ENCODE data around the gene SOBP.
"Not testable (repeated sequence)": the region's sequence is repeated elsewhere in the genome, so short reads cannot be mapped to it uniquely, and the experiment has no call there.

The SOBP gene

DNA sequence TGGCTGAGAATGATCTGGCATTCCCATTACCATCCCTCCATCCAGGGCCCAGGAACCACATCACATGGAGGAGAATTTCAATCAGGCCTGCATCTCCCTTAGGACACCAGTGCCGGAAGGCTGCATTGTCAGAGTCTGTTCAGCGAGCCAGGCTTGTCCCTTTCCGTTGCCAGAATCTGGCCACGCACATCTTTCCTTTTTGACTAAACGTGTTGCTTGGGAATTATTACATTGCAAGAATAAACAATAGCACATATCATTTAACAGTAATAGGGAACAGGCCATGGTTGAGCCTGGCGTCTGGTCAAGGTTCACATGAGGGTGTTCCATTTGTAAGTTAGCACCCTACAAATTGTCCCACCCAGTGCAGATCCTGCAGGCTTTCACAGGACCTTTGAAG, 42.8 kb downstream of the SOBP start:
- no peak for DNase-seq

DNA sequence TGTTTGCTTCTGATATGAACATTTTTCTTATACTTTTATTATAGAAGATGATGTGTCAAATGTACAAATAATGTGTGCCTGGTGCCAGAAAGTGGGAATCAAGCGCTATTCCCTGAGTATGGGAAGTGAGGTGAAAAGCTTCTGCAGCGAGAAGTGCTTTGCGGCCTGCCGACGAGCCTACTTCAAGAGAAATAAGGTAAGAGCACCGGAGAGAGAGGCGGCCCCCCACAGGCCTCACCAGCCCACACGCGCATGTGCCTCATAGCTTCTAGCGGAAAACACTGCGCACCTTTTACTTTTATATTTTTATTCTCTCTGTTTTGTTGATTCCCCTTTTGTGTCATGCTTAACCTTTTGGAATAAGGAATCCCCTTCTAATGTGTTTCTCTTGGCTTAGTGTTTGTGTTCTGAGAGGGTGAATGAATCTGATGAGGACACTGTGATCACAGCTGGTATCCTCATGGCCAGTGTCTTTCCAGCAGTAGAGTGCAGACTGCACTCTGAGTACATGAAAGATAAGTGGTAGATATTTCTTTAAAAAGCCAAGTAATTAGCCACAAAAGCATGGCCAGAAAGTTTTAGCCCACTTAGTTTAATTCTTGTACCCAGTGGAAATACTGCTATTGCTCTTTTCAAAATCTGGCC, 43.6 kb downstream of the SOBP start:
- DNase-seq: no peak

DNA sequence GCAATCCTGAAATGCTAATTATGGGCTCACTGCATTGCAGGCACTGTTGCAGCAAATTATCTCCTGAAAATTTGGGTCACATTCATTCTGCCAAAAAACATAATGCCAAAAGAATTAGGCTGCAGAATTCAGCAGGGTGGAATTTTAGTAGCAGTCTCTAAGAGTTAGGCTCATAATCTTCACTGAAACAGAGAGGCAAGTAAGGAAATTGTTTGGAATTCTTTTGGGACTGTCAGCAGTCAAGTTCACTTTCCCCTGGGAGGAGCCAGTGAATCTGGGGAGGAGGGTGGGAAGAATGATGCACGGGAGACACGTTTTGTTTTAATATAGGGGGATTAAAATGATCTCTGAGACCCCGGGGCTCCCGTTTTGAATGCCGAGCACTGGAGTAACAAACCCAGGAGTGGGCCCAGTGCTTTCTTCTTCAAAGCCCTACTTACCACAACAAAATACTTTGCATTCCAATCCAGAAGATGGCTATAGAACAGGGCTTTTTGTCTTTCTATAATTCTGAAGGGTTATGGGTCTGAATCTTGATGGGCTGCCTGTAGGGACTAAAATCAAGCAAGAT, 44.7 kb downstream of the SOBP start:
- DNase-seq: no peak

DNA sequence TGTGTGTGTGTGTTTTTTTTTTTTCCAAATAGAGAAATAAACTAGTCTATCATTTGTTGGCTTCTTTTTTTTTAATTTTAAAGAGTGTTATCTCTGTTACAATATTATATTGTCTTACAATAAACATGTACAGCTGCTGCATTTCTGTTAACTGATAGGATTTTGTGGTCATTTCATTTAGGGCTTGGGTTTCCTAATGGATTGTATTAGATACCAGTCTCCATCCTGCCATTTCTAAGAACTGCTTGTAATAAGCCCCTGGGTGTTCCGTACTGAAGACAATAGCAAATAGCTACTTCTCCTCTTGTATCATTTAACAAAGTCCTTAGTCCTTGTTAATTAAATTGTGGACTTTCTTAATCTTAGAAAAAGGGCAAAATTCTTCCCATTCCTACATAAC, 45.7 kb downstream of the SOBP start:
- no peak for DNase-seq

DNA sequence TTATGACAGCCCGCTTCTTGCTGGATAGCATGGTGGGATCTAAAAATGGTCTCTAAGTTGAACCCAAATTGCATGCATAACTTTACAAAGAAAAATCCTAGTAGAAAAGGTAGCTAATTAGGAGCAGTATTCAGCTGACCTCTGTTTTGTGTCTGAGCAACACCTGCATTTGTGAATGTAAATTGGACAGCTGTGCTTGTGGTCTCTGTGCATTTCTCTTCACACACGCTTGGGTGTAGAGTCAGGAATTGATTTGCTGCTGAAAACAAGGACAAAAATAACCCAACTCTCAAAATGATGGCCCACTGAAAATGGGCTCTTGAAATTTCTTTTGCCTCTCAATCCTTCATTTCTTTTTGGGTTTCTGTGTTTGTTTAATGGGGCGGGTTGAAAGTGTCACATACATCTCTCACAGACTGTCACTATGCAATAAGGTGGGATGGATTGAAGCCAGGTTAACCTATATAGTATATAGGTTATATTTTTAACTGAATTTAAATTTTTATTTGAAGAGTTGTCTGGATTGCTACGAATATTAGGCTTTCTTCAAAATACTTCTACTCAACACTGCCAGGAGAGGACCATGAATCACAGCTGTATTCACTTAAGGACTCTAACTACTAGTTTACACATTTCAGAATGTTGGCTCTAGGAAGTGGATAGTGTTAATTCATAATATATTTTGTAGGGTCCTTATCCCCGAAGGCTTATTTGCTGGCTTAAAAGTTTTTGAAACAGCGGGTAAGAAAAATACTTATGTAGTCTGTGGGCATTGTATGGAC, 46.5 kb downstream of the SOBP start:
- no peak for DNase-seq

DNA sequence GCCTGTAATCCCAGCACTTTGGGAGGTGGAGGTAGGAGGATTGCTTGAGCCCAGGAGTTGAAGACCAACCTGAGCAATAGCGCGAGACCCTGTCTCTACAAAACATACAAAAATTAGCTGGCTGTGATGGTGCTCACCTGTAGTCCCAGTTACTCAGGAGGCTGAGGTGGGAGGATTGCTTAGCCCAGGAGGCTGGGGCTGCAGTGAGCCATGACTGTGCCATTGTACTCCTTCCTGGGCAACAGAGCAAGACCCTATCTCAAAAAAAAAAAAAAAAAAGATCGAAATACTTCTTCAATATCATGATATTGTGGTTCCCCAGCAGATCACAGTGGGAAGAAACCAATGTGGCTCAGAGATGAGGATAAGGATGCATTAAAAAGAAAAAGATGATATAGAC, 47.6 kb downstream of the SOBP start:
- no peak for DNase-seq

DNA sequence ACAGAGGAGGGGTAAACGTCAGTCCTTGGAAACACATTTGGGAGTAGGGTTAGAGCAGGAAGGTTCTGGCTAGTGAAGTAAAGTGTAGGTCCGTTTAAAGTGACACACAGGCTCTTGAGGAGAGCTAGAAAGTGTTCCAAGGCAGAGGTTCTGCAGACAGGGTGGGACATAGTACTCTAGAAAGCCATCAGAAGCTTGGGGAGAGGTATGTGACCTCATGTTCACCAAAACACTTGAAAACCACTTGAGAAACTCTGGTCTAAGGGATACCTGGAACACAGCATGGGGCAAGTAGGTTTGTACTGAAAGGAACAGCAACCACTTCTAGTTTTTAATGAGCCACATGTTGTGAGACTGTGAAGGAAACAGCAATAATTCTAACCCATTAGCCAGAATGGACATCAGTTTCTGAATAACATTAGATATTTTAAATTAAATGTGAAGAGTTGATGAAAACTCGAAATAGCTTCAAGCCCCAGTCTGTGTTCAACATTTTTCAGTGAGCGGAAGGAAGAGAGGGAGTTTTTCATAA, 49.0 kb downstream of the SOBP start:
- no peak for DNase-seq

DNA sequence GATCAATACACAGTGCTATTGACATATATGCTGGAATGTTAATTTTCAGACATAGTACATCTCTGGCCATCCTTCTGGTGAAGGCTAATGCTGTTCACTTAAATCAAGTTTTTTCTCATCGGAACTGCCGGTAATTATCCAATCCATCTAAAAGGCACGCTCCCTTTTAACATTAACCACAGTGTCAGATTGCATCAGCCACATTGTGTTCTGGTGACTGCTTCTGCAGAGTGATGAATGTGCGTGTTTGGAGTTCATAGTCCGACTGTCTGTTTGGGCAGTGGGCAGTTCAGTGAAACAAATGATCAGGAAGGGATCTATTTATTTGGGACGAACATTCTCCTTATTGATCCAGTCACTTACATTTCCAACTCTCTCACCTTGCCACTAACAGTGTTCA, 49.5 kb downstream of the SOBP start:
- no peak for DNase-seq

DNA sequence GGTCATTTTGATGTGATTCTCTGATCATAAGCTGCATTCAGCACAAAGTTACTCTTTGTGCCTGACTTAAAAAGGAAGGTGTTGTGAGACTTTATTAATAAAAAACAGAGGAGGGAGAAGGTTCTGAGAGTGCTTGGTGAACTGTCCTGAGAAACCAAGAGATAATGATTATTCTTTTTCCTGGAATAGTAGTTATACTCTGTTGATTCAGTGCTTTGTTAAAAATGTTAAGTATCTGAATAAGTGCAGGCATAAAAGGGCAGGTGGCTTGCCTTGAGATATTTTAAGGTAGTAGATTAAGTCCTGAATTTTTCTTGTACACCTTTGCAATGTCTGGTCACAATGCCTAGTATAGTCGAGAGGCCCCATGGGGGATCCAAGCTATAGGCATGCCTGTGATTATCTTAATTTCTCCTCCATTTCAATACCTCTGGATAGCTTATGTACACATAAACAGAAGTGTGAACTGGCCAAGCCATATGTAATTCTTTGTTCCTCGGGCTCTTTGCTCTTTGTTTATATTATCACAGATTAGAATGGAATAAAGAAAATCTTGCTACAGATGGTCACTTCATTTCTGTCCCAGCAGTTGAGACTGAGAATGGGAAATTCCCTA, 50.0 kb downstream of the SOBP start:
- DNase-seq: no peak

DNA sequence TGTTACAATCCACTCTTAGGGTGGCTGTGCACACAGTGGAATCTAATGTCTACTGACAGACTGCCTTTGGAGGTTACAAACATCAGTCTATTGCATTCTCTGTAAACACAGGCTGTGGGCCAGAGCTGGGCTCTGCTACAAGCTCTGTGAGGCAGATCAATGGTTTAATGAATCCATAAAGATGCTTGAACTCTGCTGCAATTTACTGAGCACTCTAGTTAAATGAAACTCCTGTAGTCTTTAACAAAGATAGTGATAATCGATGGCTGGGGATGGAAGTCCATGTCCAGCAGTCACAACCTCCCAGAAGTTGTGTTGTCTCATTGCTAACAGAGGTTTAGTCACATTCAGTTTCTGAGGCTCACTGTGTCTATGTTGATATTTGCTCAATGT, 50.5 kb downstream of the SOBP start:
- no peak for DNase-seq

DNA sequence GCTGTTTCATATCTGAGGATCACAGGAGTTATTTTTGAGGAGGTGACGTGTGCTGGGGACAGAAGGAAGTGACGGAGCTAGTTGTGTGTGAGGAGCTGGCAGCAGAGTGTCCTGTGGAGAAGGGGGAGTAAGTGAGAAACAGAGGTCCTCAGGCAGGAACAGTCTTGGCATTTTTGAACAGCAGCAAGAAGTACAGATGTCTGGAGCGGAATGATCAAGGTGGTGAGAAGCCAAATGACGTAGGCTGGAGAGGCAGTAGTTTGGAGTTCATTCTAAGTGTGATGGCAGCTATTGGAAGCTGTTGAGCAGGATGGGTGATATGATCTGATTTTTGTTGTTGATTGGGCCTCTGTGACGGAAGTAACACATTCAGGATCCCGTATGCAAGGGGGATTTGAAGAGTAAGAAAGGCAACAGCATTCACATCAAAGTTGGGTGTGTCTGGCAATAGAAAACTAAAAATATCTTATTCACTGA, 52.3 kb downstream of the SOBP start:
- no peak for DNase-seq

DNA sequence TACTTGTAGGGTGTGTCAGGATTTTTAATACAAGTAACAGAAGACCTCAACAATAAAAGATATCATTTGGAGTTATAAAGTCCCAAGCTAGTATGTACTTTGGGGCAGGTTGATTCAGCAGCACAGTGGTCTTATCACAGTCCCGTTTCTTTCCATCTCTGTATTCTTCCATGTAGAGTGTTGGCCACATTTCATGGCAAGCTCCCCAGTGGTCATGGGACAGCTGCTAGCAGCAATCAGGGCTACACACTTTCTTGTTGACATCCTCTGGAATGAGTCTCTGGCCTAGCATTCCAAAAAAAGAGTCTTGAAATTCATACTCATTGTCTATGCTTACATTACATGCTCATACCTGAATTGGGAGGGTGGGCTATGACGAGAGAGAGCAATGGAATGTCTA, 53.2 kb downstream of the SOBP start:
- no peak for DNase-seq

DNA sequence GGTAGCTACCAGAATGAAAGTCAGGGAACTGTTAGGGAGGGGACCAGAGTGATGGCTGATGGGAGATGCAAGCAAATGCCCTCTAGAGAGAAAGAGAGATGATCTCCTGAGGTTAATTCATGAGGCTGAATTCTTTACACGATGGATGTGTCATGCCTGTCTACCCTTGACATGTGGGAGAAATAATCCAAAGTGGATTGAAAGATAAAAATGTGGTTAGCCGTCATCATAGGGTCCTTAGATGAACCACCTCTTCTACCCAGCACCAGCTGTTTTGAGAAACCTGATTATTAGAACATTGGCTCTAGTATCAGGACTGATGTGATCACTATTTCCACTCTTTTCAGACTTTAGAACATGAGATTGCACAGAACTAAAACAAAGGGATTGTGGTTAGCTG, 53.6 kb downstream of the SOBP start:
- DNase-seq: no peak

DNA sequence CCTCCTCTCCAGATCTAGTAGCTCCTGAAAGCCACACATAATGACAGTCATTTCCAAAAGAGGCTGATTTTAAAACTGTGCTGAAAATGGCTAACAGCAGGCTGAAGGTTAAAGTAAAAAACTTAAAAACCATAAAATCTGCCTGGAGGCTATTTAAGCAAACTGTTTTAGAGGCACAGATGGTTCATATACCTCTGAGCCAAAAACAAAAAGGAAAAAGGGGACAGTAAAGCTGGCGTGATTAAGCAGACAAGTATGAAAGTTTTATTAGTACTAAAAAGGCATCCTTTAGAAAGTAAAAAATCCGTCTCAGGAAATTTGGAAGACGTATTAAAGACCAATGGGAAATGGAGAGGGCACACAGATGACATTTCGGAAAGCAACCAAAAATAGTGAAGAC, 55.8 kb downstream of the SOBP start:
- DNase-seq: no peak

DNA sequence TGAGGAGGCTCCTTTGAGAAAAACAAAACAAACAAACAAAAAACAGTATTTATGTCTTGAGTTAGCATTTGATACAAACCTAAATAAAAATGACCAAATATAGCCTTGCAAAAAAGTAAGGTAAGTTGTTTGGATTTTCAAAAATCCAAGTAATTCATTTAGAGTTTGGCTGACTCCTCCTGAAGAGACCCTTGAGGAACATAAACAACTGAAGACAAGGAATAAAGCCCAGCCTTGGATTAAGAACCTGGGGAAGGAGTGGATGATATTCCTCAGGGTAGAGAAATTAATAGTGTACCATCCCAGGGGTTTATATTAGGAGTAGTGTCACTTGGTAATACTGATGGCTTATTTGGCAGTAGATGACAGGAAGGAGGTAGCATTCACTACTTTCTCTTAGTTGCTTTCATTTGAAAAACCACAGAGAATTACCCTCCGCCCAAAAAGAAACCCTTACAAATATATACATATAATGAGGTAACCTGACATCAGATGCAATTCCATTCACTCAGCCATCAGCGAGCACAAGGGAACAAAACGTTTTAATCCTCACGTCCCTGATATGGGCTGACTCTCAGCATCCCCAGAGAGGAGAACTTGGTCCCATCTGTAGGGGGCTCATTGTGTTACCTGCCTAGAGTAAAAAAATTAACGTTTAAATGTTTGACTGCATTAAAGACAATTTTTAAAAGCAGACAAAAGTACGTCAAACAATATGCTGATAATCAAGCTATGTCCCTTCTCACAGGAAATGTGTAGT, 57.0 kb downstream of the SOBP start:
- DNase-seq: no peak

DNA sequence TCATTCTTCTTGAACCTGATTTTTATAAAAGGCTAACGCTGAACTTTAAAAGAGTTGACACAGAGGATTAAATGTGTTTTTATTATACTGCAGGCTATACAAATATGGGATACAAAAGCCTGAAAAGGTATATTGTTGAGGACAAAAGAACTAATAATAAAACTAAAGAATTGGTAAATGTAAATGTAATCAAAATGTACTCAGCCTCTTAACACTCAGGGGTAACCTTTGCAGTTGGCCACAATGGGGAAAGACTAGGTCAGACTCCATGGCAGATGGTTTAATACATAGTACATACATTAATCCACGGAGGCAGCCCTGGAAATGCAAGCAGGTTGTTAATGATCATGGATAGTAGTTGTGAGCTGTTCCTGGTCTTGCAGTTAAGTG, 57.5 kb downstream of the SOBP start:
- no peak for DNase-seq

DNA sequence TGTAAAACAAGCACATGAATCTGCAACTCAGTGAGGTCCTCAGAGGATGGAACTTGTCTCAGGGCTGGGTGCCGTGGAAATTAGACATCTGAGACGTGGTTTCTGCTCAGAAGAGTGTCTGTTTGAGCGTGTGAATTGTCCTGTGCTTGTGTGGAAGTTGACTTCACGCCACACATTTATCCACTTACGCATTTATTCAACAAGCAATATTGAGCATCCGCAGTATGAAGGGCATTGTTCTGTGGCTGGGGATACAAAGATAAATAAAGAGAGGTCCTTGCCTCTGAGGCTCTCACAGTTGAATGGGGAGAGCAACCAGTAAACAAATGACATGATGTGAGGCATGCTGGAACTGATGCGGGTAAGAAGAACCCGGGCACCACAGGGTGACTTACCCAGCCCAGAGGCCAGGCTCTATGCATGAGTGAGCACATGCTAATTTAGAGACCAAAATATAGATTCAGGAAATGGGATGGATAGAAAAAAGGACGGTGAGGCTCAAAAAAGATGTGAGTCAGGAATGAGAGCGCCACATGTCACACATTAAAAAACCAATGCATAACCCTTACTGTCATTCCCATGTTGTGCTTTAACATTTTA, 60.4 kb downstream of the SOBP start:
- no peak for DNase-seq

DNA sequence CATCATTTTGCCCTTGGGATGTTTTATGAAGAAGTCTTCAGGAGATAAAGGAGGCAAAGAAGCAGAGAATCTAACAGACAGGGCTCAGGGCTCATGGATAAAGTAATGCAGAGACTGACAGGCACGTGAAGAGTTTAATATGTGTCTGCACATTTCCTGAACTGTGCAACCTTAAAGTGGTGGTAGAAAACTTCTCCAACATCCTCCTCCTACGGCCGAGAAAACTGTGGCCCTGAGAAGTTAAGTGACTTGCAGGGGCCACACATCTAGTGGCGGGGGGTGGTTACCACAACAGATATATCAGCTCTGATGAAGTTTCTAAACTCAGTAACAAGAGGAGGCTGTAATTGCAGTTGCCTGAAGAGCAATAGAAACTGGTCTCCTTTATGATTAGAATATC, 61.0 kb downstream of the SOBP start:
- no peak for DNase-seq

DNA sequence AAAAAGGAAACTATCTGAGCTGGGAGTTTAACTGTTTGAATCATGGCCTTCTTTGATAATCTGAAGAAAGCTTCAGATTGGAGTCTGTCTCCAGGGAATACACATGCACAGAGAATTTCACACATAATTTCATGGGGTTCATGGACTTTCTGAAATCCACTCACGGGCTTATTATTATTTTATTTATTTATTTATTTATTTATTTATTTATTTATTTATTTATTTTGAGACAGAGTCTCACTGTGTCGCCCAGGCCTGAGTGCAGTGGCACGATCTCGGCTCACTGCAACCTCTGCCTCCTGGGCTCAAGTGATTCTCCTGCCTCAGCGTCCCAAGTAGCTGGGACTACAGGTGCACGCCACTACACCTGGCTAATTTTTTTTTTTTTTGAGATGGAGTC, 63.2 kb downstream of the SOBP start:
- not testable (repeated sequence) for DNase-seq

DNA sequence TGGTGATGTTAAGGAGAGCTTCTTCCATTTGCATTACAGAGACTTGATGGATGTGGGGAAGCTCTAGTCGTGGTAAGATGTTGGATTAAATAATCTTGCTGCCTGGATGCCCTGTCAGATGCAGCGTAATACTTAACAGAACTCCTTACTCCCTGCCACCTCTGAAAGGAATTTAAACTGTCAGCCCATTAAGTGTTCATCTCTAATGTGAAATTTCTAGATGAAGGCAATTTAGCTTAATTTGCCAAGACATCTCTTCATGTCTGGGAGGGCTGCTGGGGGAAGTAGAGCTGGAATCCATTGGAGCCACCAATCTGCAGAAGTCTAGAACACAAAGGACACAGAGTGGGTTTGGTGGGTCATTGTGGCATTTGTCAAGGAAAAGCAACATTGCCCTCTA, 64.4 kb downstream of the SOBP start:
- DNase-seq: no peak

DNA sequence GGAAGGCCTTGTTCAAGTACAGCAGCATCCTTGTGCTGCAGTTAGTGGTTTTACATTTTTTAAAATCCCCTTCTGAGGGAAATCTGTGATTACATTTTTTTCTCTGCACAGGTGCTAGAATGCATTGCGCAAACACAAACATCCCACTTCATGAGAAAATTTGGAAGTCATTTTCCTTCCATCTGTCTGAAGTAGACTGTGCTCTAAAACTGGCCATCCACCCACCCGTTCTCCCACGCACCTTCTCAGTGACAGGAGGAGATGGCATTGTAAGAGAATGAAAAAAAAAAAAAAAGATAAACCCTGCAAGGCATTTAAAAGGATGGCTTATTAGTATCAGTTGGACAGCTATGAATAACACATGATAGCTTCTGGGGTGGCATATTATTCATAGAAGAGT, 65.0 kb downstream of the SOBP start:
- DNase-seq: no peak

DNA sequence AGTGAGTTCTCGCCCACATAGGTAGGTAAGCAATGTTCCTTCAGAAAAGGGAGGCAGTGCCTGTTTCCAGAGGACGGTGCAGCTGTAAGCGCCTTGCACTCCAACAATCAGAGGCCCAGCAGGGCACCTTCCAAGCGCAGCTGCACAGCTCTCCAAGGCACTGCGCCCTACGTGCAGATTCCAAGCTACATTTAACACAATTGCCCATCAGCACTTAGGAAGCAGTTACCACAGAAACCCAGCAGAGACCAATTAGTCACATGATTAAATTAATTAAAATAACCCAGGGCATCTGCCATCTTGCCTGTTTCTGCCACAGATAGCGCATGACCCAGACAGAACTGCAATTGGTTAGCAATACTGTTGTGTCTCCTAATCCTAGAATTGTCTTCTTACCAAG, 65.5 kb downstream of the SOBP start:
- no peak for DNase-seq

DNA sequence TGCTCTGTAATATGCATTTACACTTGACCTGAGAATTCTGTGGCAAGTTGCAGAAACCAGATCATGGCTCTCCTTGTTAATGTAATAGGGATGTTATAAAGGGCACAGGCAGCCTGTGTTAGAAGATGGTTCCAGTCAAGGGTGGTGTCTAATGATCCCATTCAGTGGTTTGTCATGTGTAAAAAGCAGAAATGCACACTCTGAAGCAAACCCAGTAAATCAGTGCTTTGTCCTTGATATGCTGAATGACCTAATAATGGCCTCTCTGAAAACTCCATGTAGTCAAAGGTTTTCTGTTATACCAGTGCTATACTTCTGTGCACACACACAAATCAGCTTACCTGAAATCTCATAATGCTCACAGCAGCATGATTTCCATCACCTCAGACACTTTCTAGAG, 66.2 kb downstream of the SOBP start:
- DNase-seq: no peak

All from CD4-positive, alpha-beta T cell treated with Interferon gamma for 1 hour (primary cell).